LNCaP clone FGC (cell line): ENCODE results near the gene PTPMT1.

Experiments used
- DNase-seq: peaks from one replicate; pipeline ENCODE4 v3.0.0-alpha.2; 2011; ENCODE audit warnings: low read depth
- H3K4me3 ChIP-seq: 2 replicates; pipeline ENCODE4 v1.5.1; 2011; ENCODE audit warnings: mild to moderate bottlenecking, low read depth, low read length, control low read depth
- CTCF ChIP-seq: IDR thresholded peaks from 2 replicates; pipeline ENCODE4 v1.5.1; 2012; ENCODE audit warnings: mild to moderate bottlenecking; ENCODE audit not compliant: control insufficient read depth, insufficient read depth; ENCODE audit errors: extremely low read depth

Gene PTPMT1

DNA sequence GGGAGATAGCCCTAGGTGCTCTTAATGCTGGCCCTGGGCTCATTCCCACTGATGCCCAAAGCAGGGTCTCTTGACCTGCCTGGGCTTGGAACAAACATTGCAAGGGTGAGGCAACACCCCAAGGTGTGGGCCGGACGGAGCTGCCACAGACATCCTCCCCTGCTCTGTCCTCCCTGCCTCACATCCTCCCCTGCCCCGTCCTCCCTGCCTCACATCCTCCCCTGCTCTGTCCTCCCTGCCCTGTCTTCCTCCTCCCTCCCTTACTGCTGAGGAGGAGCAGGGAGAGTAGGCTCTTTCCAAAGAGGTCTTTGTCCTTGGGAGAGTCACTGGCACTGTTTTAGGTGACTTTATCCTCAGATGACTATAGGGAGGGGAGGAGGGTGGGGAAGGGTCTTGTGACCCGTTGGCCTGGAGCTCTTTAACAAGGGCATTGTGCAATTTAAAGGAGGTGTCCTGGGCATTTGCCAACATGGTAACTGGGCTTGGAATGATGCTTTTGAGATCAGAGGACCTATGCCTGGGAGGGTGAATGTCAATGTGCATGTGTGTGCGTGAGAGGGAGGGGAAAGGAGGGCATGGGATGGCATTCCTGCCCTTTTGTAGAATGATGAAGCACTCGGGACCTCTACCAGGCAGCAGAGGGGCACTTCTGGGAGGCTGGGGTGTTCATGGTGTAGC, 21.8 kb downstream of the PTPMT1 start:
- TF ChIP-seq CTCF: no peak
- DNase-seq: no peak
- H3K4me3 ChIP-seq: no peak overlapping the region

DNA sequence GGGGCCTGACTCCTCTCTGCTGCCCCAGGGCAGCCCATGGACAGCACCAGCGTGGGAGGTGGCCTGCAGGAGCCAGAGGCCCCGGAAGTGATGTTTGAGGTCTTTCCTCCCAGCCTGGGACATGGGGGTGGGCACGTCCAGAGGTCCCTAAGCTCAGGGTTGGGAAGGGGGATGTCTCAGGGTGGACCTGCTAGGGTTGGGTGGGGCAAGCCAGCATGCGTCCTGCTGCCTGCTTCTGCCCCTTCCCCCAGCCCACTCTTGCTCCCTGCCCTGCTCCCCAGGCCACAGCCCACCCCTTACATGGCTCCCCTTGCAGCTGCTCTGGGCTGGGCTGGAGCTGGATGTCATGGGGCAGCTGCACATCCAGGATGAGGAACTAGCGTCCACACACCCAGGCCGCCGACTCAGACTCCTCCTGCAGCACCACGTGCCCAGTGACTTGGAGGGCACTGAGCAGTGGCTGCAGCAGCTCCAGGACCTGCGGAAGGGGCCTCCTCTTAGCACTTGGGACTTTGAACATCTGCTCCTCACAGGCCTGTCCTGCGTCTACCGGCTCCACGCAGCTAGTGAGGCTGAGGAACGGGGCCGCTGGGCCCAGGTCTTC, 22.4 kb downstream of the PTPMT1 start:
- DNase-seq: no peak
- no peak for TF ChIP-seq CTCF
- no peak overlapping the region for H3K4me3 ChIP-seq

DNA sequence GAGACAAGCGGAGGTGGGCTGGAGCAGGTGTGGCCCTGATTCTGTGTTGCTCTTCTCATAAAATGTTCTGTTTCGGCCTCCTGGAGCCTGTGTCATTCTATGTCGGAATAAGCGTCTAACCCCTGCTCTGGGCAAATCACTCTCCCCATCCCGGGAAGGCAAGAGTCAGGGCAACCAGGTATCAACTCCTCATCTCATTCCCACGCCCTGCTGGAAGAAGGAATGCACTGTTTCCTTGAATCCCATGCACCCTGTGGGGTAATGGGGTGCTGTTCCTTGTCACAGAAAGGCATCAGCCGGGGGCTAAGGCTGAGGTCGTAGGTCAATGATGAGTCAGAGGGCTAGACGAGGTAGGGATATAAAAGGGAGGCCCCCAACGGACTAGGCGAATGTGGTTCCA, 23.7 kb downstream of the PTPMT1 start:
- H3K4me3 ChIP-seq: no peak overlapping the region
- DNase-seq: no peak
- TF ChIP-seq CTCF: no peak

DNA sequence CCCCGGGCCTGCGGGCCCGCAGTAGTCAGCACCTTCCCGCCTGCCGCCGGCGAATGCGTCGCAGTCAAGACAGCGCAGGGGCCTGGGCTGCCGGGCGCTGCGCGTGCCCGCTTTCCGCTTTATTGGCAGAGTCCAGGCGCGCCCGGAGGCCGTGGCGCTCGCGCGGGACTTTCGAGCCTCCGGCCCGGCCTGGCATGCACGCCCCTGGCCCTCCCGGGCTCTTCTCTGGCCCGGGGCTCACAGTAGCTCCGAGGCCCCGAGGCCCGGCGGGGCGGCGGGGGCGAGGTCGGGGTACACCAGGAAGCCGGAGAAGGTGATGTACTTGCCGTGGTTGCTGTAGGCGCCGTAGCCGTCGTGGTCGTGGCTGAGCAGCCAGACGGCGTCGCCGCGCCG, 24.2 kb downstream of the PTPMT1 start:
- no peak for DNase-seq
- no peak for TF ChIP-seq CTCF
- no peak overlapping the region for H3K4me3 ChIP-seq

GRCh38 chr11:47589977-47590861, 24.8 kb downstream of the PTPMT1 start:
- no peak for TF ChIP-seq CTCF
- no peak for DNase-seq
- no peak overlapping the region for H3K4me3 ChIP-seq

DNA sequence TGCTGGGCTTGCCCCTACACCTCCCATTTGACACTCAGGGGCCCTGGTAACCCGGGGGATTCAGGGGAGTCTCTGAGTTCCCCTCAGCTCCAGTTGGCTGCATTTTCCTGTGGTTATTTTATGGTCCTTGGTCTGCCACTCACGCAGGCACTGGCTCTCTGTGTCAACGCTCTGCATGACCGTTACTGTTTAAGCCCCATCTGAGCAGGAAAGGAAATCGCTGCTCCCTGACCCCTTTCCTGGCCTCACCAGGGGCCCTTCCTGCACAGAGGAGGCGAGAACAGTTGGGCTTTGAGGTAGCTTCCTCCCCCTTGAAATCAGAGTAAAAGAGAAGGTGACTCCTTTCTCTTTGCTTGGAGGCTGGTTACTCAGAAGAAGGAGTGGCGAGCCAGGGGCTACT, 26.4 kb downstream of the PTPMT1 start:
- DNase-seq: no peak
- no peak overlapping the region for H3K4me3 ChIP-seq
- TF ChIP-seq CTCF: no peak
